Pancreas (tissue), 10 donors: ENCODE data around the gene RAMP3. TPM values are rescaled to one million over a fixed set of nuclear protein-coding genes. Genes with fewer than 3 reads are reported as not detected.

ENCODE experiments used
- ATAC-seq, 4 donors: fragments of 200-7000 bp; cut with Tn5 transposase; one replicate each; pipeline versions ENCODE4 v1.8.0 to v1.9.1; 2020; ENCODE audit warnings: mild to moderate bottlenecking in 4 of 4, moderate library complexity in 4 of 4
- DNase-seq, 6 donors: peaks; one replicate each; pipeline ENCODE4 v3.0.0-alpha.2; 2020
- FAIRE-seq: peaks from 2 replicates; lab custom pipeline; 2012; peaks lifted over from hg19 to GRCh38; lab: Jason Lieb, UNC
- H3K27ac ChIP-seq, 4 donors: fragments of 200-600 bp; sonication (generic); 1 replicate in 3 of 4; 2 replicates in 1 of 4; pipeline versions ENCODE4 v1.5.0 to v1.8.0; 2020
- H3K27me3 ChIP-seq, 4 donors: fragments of 200-600 bp; one replicate each; pipeline ENCODE4 v1.8.0; 2021
- H3K36me3 ChIP-seq, 3 donors: fragments of 200-600 bp; sonication (generic) in 1 of 3; one replicate each; pipeline versions ENCODE4 v1.5.0 to v1.8.0; 2020 to 2021
- H3K4me1 ChIP-seq, 3 donors: fragments of 200-600 bp; one replicate each; pipeline ENCODE4 v1.8.0; 2021
- H3K4me3 ChIP-seq, 4 donors: fragments of 200-600 bp; sonication (generic) in 2 of 4; one replicate each; pipeline versions ENCODE4 v1.5.0 to v1.8.0; 2020 to 2021
- H3K9me3 ChIP-seq, 4 donors: fragments of 200-600 bp; one replicate each; pipeline ENCODE4 v1.8.0; 2021
- CTCF ChIP-seq, 4 donors: fragments of 200-600 bp; sonication (generic) in 3 of 4; IDR thresholded peaks; one replicate each; pipeline versions ENCODE4 v1.5.0 to v1.8.0; 2021; ENCODE audit warnings: antibody characterized with exemption in 4 of 4
- WGBS, 2 donors: extraction: QIAGEN DNeasy Blood & Tissue Kit; methylation state at CpG; one replicate each; pipeline ENCODE4 v1.1.7; 2013; 5-methylcytosine and 5-hydroxymethylcytosine counted together
- intact Hi-C, 3 donors: fragments of 100-400 bp; cut with DNase I; formaldehyde crosslinking; loops; one replicate each; pipeline versions ENCODE4 v1.11.1 to v1.14.2; 2022
- polyA plus RNA-seq, 2 donors: library from polyadenylated mRNA; stranded (reverse); fragments of 200-250 nt; gene quantifications; one replicate each; pipeline ENCODE4 v1.2.3, GENCODE V29; 2013
- total RNA-seq, 6 donors: library from RNA; stranded (reverse); fragmentation: NEBNext Ultra II Directional in 4 of 6; extraction: Animal tissue kit (Norgen Biotek cat#: 25700) in 4 of 6; gene quantifications; one replicate each; pipeline versions ENCODE4 v1.2.1 to v1.2.4, GENCODE V29; 2021 to 2023
- donor health status: healthy with polysubstance abuse.
- donor health status: DM: no; HTN: no; CAD: no; lungs with moderate emphysema.
- donor health status: DM: no; HTN: no; CAD: no.
- donor health status: control.
- donor health status: control.
- donor health status: Bipolar disorder and iron deficiency.
- donor health status: DM: yes; HTN: yes; CAD: no.
- donor health status: DM: no; HTN: no; CAD: no.
- donor health status: DM: no; HTN: no; CAD: no.
- donor health status: DM: yes; HTN: yes; CAD: no.

Gene RAMP3
- total and polyA plus RNA-seq, 8 donors = 4.1 to 41.1 (median 7.2) TPM

- TF ChIP-seq CTCF (IDR thresholded peaks at IDR 0.05) = no peak
- FAIRE-seq = no peak
- H3K9me3 ChIP-seq = no peaks in the 10 kb centered on the region
- intact Hi-C loops = no loop called here
- H3K4me3 ChIP-seq = no peak overlapping the region
- H3K36me3 ChIP-seq = no peaks in the 10 kb centered on the region
- H3K27ac ChIP-seq = no peak overlapping the region
- DNase-seq = no peak
- 14 to 18% methylated on average over 3 of the region's 3 CpGs for WGBS, 2 donors
- no peak for ATAC-seq
- no peaks in the 10 kb centered on the region for H3K27me3 ChIP-seq
- H3K4me1 ChIP-seq = no peaks in the 10 kb centered on the region
These were observed 67.2 kb downstream of the RAMP3 start for GRCh38 chr7:45224832-45225231.

DNA sequence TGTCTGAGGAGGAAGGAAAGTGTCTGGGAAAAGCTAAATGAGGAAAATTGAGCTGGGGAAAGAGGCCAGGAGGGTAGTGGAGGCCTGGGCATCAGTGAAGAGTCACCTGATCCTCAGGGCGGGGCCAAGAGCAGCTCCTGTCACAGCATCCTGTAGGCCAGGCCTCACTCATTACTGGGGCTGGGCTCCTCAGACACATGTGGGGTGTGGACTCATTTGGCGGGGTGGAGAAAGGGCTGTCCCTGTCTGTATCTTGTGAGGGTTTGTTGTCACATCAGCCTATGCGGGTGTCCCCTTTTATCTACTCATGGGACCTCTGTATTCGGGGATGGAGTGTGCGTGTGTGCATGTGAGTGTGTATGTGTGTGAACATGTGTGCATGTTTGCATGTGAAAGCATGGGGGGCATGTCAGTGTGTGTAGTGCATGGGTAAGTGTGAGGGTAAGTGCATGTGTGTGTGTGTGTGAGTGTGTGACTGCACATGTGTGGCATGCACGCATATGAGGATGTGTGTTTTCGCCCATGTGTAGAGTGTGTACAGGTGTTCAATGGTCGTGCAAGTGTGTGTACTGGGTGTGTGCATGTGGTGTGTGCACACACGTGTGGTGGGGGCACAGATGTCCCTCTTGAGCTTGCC lies 67.8 kb downstream of the RAMP3 start:
- Histone ChIP-seq H3K4me3 (no peak overlapping the region), H3K36me3 (no peaks in the 10 kb centered on the region), H3K4me1 (no peaks in the 10 kb centered on the region), H3K9me3 (no peaks in the 10 kb centered on the region), H3K27me3 (no peaks in the 10 kb centered on the region), H3K27ac (no peak overlapping the region)
- FAIRE-seq = no peak
- WGBS, 2 donors = 65 to 74% methylated on average over 9 of the region's 9 CpGs
- intact Hi-C loops = no loop called here
- no peak for ATAC-seq
- TF ChIP-seq CTCF (IDR thresholded peaks at IDR 0.05) = no peak
- DNase-seq = no peak

DNA sequence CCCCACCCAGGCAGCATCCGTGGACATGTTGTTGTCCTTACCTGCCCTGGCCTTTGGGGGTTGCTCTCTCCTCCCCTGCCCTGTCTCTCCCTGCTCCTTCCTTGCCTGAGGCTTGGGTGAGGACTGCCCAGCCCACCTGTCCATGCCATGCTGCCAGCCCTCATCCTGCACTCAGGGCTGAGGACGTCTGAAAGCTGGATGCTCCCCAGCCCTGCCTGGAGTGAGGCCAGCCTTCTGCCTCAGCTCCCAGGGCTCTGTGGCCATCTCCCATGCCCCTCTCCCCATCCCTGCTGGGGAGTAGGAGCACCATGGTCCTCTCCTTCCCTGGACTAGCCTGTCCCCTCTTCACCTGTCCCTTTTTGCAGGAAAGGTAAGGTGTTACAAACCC lies 68.4 kb downstream of the RAMP3 start:
- ATAC-seq (no peak), DNase-seq (no peak), FAIRE-seq (no peak)
- Histone ChIP-seq H3K27me3 (no peaks in the 10 kb centered on the region), H3K4me1 (no peaks in the 10 kb centered on the region), H3K4me3 (no peak overlapping the region), H3K9me3 (no peaks in the 10 kb centered on the region), H3K27ac (no peak overlapping the region), H3K36me3 (no peaks in the 10 kb centered on the region)
- intact Hi-C loops = no loop called here
- TF ChIP-seq CTCF (IDR thresholded peaks at IDR 0.05) = no peak
- 29 to 33% methylated on average over 2 of the region's 2 CpGs for WGBS, 2 donors

- Histone ChIP-seq H3K27me3 (peaks cover 0 to 5% (median 0%) of the 10 kb centered on the region in 4 donors), H3K4me1 (no peaks in the 10 kb centered on the region), H3K36me3 (no peaks in the 10 kb centered on the region), H3K27ac (no peak overlapping the region), H3K4me3 (no peak overlapping the region), H3K9me3 (no peaks in the 10 kb centered on the region)
- TF ChIP-seq CTCF (IDR thresholded peaks at IDR 0.05) = no peak
- DNase-seq (no peak), FAIRE-seq (no peak), ATAC-seq (no peak)
- intact Hi-C loops = no loop called here
- WGBS, 2 donors = 40 to 43% methylated on average over 8 of the region's 8 CpGs
These were observed 71.7 kb downstream of the RAMP3 start for GRCh38 chr7:45229156-45229920.

GRCh38 chr7:45230083-45230482 lies 72.5 kb downstream of the RAMP3 start:
- 47 to 51% methylated on average over 6 of the region's 6 CpGs for WGBS, 2 donors

More at GRCh38 chr7:45230083-45230482, 72.5 kb downstream of the RAMP3 start:
- Histone ChIP-seq H3K27me3 (peaks cover 0 to 5% (median 0%) of the 10 kb centered on the region in 4 donors), H3K9me3 (no peaks in the 10 kb centered on the region), H3K36me3 (no peaks in the 10 kb centered on the region), H3K27ac (no peak overlapping the region), H3K4me1 (no peaks in the 10 kb centered on the region), H3K4me3 (no peak overlapping the region)
- DNase-seq (no peak), ATAC-seq (no peak), FAIRE-seq (no peak)
- no peak for TF ChIP-seq CTCF (IDR thresholded peaks at IDR 0.05)
- intact Hi-C loops = no loop called here
